Measurements from ENCODE around the gene PTGES.
"Not testable (repeated sequence)": the region's sequence is repeated elsewhere in the genome, so short reads cannot be mapped to it uniquely, and the experiment has no call there.

PTGES gene

DNA sequence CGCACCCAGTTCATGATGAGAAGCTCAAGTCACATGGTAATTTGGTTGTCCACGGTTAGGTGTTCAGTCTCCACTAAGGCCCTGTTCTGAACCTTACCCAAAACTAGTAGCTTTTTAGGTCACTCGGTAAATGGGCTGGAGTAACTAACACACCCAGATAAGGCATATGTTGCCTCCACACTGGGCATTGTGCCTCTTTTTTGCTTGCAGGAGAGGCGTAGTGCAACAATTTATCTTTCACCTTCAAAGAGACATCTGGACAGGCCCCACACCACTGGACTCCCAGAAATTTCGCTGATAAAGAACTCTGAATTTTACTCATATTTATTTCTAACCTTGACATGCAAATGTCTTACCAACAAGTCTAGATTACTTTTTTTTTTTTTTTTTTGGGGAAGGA lies 16.8 kb upstream of the PTGES start:
- DNase-seq = no peak

- DNase-seq = no peak
Measured at GRCh38 chr9:129768486-129768885, 15.6 kb upstream of the PTGES start.

- DNase-seq = no peak
Measured at GRCh38 chr9:129765764-129766317, 13.0 kb upstream of the PTGES start.

DNA sequence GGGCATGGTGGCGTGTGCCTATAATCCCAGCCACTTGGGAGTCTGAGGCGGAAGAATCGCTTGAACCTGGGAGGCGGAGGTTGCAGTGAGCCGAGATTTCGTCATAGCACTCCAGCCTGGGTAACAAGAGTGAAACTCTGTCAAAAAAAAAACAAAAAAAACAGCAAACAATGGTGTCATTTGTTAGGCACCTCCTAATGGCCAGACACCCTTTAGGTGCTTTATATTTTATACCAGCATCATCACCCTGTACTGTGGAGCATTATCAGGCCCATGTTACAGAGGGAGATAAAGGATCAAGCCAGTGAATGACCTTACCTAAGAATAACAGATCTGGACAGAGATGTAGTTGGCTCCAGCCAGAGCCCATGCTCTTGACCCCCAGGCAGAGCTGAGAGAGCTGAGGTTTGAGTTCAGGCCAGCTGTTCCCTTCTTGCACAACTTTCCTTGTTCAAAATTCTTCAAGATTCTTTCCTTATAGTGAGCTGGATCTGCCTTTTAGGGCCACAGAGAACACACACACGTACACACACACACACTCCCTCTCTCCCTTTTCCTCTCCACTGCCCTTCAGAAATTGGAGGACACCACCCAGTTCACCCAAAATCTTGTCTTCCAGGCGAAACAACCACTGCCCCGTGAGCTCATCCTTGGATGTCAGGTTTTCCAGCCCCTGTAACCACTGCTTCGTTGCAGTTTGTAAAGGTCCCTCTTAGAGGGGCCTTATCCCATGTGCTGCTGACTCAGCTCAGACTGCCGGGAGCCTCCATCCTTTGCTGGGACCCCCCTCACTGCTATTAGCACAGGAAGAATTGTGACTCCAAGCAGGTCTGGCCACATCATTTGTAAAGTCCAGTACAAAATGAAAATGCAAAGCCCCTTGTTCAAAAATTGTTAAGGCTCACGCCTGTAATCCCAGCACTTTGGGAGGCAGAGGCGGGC lies 10.4 kb upstream of the PTGES start:
- no peak for DNase-seq

DNA sequence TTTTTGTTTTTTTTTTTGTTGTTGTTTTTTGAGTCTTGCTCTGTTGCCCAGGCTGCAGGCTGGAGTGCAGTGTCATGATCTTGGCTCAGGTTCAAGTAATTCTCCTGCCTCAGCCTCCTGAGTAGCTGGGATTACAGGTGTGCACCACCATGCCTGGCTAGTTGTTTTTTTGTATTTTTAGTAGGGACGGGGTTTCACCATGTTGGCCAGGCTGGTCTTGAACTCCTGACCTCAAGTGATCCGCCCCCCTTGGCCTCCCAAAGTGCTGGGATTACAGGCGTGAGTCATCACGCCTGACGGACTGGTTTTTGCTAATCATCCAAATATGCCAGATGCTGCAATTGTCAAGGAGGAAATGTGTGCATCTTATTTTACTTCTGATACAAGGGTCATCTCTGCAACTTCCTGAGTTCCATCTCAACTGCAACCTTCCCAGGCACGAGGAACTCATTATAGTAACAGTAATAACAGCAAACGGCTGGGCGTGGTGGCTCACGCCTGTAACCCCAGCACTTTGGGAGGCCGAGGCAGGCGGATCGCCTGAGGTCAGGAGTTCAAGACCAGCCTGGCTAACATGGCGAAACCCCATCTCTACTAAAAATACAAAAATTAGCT lies 9.6 kb upstream of the PTGES start:
- DNase-seq = not testable (repeated sequence)

- DNase-seq = no peak
Measured at GRCh38 chr9:129761901-129762369, 9.1 kb upstream of the PTGES start.

- no peak for DNase-seq
Measured at GRCh38 chr9:129761293-129761900, 8.6 kb upstream of the PTGES start.

DNA sequence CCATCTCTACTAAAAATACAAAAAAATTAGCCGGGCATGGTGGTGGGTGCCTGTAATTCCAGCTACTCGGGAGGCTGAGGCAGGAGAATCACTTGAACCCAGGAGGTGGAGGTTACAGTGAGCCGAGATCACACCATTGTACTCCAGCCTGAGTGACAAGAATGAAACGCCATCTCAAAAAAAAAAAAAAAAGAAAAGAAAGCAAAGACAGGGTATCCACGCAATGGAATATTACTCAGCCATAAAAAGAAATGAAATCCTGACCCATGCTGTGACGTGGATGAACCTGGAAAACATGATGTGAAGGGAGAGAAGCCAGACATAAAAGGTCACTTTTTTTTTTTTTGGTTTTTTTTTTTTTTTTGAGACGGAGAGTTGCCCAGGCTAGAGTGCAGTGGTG lies 7.9 kb upstream of the PTGES start:
- DNase-seq = not testable (repeated sequence)

DNA sequence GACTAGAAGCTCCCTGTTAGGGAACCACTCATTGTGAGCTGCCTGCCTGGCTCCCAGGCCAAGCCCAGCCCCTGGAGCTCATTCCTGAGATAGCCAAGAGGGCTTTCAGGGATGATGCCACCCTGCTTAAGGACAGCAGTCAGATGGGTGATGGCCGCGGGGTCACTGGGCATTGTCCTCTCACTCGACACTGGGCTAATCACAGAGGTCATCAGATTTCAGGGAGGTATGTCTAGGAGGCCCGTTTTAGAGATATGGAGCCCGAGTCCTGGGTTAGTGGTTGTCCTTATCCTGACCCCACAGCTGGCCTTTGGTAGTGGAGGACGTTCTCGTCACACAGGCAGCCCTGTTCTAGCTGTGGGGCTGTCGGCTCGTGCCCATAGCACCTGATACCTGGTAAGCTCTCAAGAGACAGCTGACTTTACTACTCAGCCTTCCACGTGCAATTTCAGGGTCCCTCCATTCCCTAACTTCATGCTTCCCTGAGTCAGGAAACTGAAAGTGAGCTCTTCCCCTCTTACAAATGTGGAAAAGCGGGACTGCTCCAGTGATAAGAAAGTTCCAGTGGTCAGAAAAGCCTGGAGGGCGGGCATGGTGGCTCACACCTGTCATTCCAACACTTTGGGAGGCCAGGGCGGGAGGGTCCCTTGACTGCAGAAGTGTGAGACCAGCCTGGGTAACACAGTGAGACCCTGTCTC lies 7.1 kb upstream of the PTGES start:
- DNase-seq = no peak

- DNase-seq = no peak
Measured at GRCh38 chr9:129759319-129759718, 6.5 kb upstream of the PTGES start.

DNA sequence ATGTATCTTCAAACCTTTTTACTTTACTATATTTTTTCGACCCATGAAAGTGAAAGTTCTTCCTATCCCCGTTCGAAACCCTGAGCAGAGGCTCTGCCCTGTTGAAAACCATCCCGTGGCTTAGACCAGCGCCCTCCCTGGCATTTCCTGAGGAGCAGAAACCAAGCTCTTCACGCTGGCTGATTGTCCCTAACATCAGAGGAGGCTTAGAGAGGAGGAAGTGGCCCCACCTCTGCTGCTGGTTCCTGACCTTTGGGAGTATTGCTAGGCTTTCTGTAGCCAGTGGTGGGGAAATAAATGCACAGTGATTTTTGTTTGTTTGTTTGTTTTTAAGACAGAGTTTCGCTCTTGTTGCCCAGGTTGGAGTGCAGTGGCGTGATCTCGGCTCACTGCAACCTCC lies 4.2 kb upstream of the PTGES start:
- no peak for DNase-seq

GRCh38 chr9:129756191-129756590 lies 3.3 kb upstream of the PTGES start:
- no peak for DNase-seq

GRCh38 chr9:129755151-129755550 lies 2.3 kb upstream of the PTGES start:
- DNase-seq = no peak

GRCh38 chr9:129751841-129752801 lies 721 bp downstream of the PTGES start:
- no peak for DNase-seq

GRCh38 chr9:129750013-129750638 lies 2.7 kb downstream of the PTGES start:
- no peak for DNase-seq

GRCh38 chr9:129749575-129749974 lies 3.3 kb downstream of the PTGES start:
- no peak for DNase-seq

- not testable (repeated sequence) for DNase-seq
Measured at GRCh38 chr9:129749052-129749451, 3.8 kb downstream of the PTGES start.

DNA sequence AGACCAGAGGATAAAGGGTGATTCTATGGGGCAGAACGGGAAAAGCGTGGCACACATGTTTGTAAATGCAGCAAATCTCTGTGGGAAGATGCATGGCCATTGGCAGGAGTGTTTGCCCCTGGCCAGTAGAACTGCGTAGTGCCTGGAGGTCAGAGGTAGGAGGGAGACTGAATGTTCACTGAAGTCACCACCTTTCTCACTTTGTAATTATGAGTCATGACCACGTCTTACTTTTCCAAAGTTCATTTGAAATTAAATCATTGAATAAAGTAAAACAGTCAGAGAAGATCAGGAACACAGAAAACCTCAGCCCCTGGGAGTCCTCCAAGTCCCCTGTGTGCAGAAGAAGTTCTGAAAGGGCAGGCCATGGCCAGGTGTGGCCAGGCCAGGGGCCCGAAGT lies 4.6 kb downstream of the PTGES start:
- no peak for DNase-seq

DNA sequence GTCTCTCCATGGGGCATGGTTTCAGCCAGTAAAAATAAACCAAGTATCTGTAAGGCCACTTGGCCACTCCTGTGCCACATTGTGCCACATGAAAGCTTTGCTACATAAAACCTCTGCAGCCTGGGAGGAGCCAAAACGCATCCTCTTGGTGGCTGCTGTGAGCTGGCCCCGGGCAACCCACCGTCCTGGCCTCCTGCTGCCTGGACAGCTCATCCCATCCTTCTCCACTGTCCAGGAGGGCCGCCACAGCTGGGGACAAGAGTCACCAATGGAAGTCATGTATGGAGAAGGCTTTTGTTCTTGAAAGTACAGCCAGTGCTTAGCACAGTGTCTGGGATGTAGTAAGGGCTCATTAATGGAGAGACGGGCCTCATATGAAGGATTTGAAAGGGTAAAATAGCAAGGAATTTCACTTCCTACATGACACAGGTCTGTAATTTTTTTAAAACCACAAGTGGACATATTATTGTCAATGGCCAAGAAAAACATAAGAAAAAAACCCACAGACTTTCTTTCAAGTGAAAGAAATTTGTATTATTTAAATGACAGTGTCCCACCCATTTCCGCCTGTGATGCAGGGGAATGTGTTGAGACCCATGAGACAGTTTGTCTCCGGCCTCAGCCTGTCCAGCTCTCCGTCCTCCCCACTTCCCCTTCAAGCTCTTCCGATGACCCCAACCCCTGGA lies 6.6 kb downstream of the PTGES start:
- no peak for DNase-seq

DNA sequence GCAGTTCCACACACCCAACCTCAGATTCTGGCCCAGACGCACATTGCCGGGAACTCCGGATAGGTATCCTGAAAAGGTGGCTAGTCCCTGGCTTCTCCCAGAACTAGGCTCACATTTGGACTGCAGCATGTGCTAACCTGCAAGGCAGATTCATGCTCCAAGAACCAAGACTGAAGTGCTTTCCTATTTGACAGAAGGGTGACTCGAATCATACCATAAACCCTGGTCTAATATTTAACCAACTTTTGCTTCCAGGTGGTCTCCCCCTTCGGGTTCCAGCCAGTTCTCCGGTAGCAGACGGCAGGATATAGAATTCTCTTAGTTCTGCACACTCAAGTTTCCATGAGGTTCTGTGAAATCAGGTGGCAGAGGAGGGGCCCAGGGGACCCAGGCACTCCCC lies 7.6 kb downstream of the PTGES start:
- DNase-seq = no peak
